ENCODE results near the gene ATAD3B.

ATAD3B gene

GRCh38 chr1:1434131-1434823 is 37.3 kb upstream of the ATAD3B start:
- Histone ChIP-seq H3K9me3 (ENCODE audit: control insufficient read depth, insufficient read depth, low read depth, low read length) (no peaks in the 10 kb centered on the region), H3K4me1 (ENCODE audit: control insufficient read depth, insufficient read depth, low read length) (peaks cover 61% of the 10 kb centered on the region), H3K36me3 (ENCODE audit: control insufficient read depth, insufficient read depth, low read length) (no peaks in the 10 kb centered on the region; the same call in 1 of the 2 replicates), H3K9ac (ENCODE audit: low read length) (peak overlapping the region; percentile 87), H3K27me3 (ENCODE audit: control insufficient read depth, insufficient read depth, low read length) (peaks cover 7% of the 10 kb centered on the region; the same call in 1 of the 2 replicates), H3K4me3 (ENCODE audit: low read depth, low read length) (peak overlapping the region; percentile 62), H3K27ac (ENCODE audit: low read depth, low read length) (peak overlapping the region; percentile 84; the same call in 1 of the 2 replicates)

GRCh38 chr1:1434824-1435105 is 36.8 kb upstream of the ATAD3B start:
- Histone ChIP-seq H3K27me3 (ENCODE audit: control insufficient read depth, insufficient read depth, low read length) (peaks cover 7% of the 10 kb centered on the region; the same call in 1 of the 2 replicates), H3K4me3 (ENCODE audit: low read depth, low read length) (peak overlapping the region; percentile 62), H3K4me1 (ENCODE audit: control insufficient read depth, insufficient read depth, low read length) (peaks cover 61% of the 10 kb centered on the region), H3K9me3 (ENCODE audit: control insufficient read depth, insufficient read depth, low read depth, low read length) (no peaks in the 10 kb centered on the region), H3K9ac (ENCODE audit: low read length) (peak overlapping the region; percentile 87), H3K27ac (ENCODE audit: low read depth, low read length) (peak overlapping the region; percentile 84; the same call in 1 of the 2 replicates), H3K36me3 (ENCODE audit: control insufficient read depth, insufficient read depth, low read length) (no peaks in the 10 kb centered on the region; the same call in 1 of the 2 replicates)

- peak within 1 kb of the TSS; percentile 62 for H3K4me3 ChIP-seq (ENCODE audit: low read depth, low read length)
Observed at GRCh38 chr1:1435106-1435903, 36.3 kb upstream of the ATAD3B start, which contains the start of gene VWA1. Gene VWA1, plus strand, starts transcription at chr1:1435690. Its CDS starts 59 bp downstream, at chr1:1435749.

GRCh38 chr1:1435911-1436629 is 35.5 kb upstream of the ATAD3B start:
- peaks cover 57% of the 10 kb centered on the region for H3K4me1 ChIP-seq (ENCODE audit: control insufficient read depth, insufficient read depth, low read length)
- peaks cover 7% of the 10 kb centered on the region; the same call in 1 of the 2 replicates for H3K27me3 ChIP-seq (ENCODE audit: control insufficient read depth, insufficient read depth, low read length)
- H3K4me3 ChIP-seq (ENCODE audit: low read depth, low read length) = peak overlapping the region; percentile 62
- H3K36me3 ChIP-seq (ENCODE audit: control insufficient read depth, insufficient read depth, low read length) = no peaks in the 10 kb centered on the region; the same call in 1 of the 2 replicates
- H3K9me3 ChIP-seq (ENCODE audit: control insufficient read depth, insufficient read depth, low read depth, low read length) = no peaks in the 10 kb centered on the region
- H3K9ac ChIP-seq (ENCODE audit: low read length) = peak overlapping the region; percentile 64
- no peak overlapping the region for H3K27ac ChIP-seq (ENCODE audit: low read depth, low read length)

More at GRCh38 chr1:1435106-1435903, 36.3 kb upstream of the ATAD3B start, which contains the start of gene VWA1:
- Histone ChIP-seq H3K4me1 (ENCODE audit: control insufficient read depth, insufficient read depth, low read length) (peaks cover 57% of the 10 kb centered on the region), H3K27me3 (ENCODE audit: control insufficient read depth, insufficient read depth, low read length) (peaks cover 7% of the 10 kb centered on the region; the same call in 1 of the 2 replicates), H3K9ac (ENCODE audit: low read length) (peak within 1 kb of the TSS; percentile 87), H3K9me3 (ENCODE audit: control insufficient read depth, insufficient read depth, low read depth, low read length) (no peaks in the 10 kb centered on the region), H3K27ac (ENCODE audit: low read depth, low read length) (peak within 1 kb of the TSS; percentile 84; the same call in 1 of the 2 replicates), H3K36me3 (ENCODE audit: control insufficient read depth, insufficient read depth, low read length) (no peaks in the 10 kb centered on the region; the same call in 1 of the 2 replicates)

GRCh38 chr1:1436630-1437032 is 34.9 kb upstream of the ATAD3B start:
- Histone ChIP-seq H3K36me3 (ENCODE audit: control insufficient read depth, insufficient read depth, low read length) (no peaks in the 10 kb centered on the region; the same call in 1 of the 2 replicates), H3K9ac (ENCODE audit: low read length) (peak overlapping the region; percentile 64), H3K27me3 (ENCODE audit: control insufficient read depth, insufficient read depth, low read length) (peaks cover 7% of the 10 kb centered on the region; the same call in 1 of the 2 replicates), H3K4me3 (ENCODE audit: low read depth, low read length) (peak overlapping the region; percentile 62), H3K27ac (ENCODE audit: low read depth, low read length) (no peak overlapping the region), H3K4me1 (ENCODE audit: control insufficient read depth, insufficient read depth, low read length) (peaks cover 54% of the 10 kb centered on the region), H3K9me3 (ENCODE audit: control insufficient read depth, insufficient read depth, low read depth, low read length) (no peaks in the 10 kb centered on the region)

- Histone ChIP-seq H3K27me3 (ENCODE audit: control insufficient read depth, insufficient read depth, low read length) (peaks cover 7% of the 10 kb centered on the region; the same call in 1 of the 2 replicates), H3K36me3 (ENCODE audit: control insufficient read depth, insufficient read depth, low read length) (no peaks in the 10 kb centered on the region; the same call in 1 of the 2 replicates), H3K4me3 (ENCODE audit: low read depth, low read length) (no peak overlapping the region), H3K4me1 (ENCODE audit: control insufficient read depth, insufficient read depth, low read length) (peaks cover 48% of the 10 kb centered on the region), H3K9ac (ENCODE audit: low read length) (no peak overlapping the region), H3K27ac (ENCODE audit: low read depth, low read length) (no peak overlapping the region), H3K9me3 (ENCODE audit: control insufficient read depth, insufficient read depth, low read depth, low read length) (no peaks in the 10 kb centered on the region)
Observed at GRCh38 chr1:1437033-1437903, 34.3 kb upstream of the ATAD3B start.

GRCh38 chr1:1437904-1438376 is 33.6 kb upstream of the ATAD3B start:
- Histone ChIP-seq H3K36me3 (ENCODE audit: control insufficient read depth, insufficient read depth, low read length) (no peaks in the 10 kb centered on the region; the same call in 1 of the 2 replicates), H3K4me1 (ENCODE audit: control insufficient read depth, insufficient read depth, low read length) (peaks cover 41% of the 10 kb centered on the region), H3K27me3 (ENCODE audit: control insufficient read depth, insufficient read depth, low read length) (peaks cover 7% of the 10 kb centered on the region; the same call in 1 of the 2 replicates), H3K4me3 (ENCODE audit: low read depth, low read length) (no peak overlapping the region), H3K9ac (ENCODE audit: low read length) (no peak overlapping the region), H3K27ac (ENCODE audit: low read depth, low read length) (no peak overlapping the region), H3K9me3 (ENCODE audit: control insufficient read depth, insufficient read depth, low read depth, low read length) (no peaks in the 10 kb centered on the region)

GRCh38 chr1:1438531-1439381 is 32.8 kb upstream of the ATAD3B start:
- H3K9ac ChIP-seq (ENCODE audit: low read length) = no peak overlapping the region
- no peaks in the 10 kb centered on the region for H3K9me3 ChIP-seq (ENCODE audit: control insufficient read depth, insufficient read depth, low read depth, low read length)
- H3K4me3 ChIP-seq (ENCODE audit: low read depth, low read length) = no peak overlapping the region
- peaks cover 7% of the 10 kb centered on the region; the same call in 1 of the 2 replicates for H3K27me3 ChIP-seq (ENCODE audit: control insufficient read depth, insufficient read depth, low read length)
- H3K36me3 ChIP-seq (ENCODE audit: control insufficient read depth, insufficient read depth, low read length) = no peaks in the 10 kb centered on the region; the same call in 1 of the 2 replicates
- H3K4me1 ChIP-seq (ENCODE audit: control insufficient read depth, insufficient read depth, low read length) = peaks cover 33% of the 10 kb centered on the region
- no peak overlapping the region for H3K27ac ChIP-seq (ENCODE audit: low read depth, low read length)

- H3K9me3 ChIP-seq (ENCODE audit: control insufficient read depth, insufficient read depth, low read depth, low read length) = no peaks in the 10 kb centered on the region
- H3K9ac ChIP-seq (ENCODE audit: low read length) = no peak overlapping the region
- no peak overlapping the region for H3K4me3 ChIP-seq (ENCODE audit: low read depth, low read length)
- H3K27me3 ChIP-seq (ENCODE audit: control insufficient read depth, insufficient read depth, low read length) = peaks cover 7% of the 10 kb centered on the region; the same call in 1 of the 2 replicates
- peaks cover 25% of the 10 kb centered on the region for H3K4me1 ChIP-seq (ENCODE audit: control insufficient read depth, insufficient read depth, low read length)
- H3K27ac ChIP-seq (ENCODE audit: low read depth, low read length) = no peak overlapping the region
- H3K36me3 ChIP-seq (ENCODE audit: control insufficient read depth, insufficient read depth, low read length) = no peaks in the 10 kb centered on the region; the same call in 1 of the 2 replicates
Observed at GRCh38 chr1:1439546-1440261, 31.9 kb upstream of the ATAD3B start.

All from HUES6 (cell line).